Astrocyte (in vitro differentiated cells and primary cell): Measurements from ENCODE around the gene AATK.

ENCODE experiments used
- EZH2 ChIP-seq: IDR thresholded peaks from 2 replicates; pipeline ENCODE4 v1.6.1; 2012; ENCODE audit warnings: mild to moderate bottlenecking, low read length, inconsistent platforms; ENCODE audit not compliant: insufficient read depth
- TF ChIP-seq, protein P1 (sequence below): IDR thresholded peaks from 2 replicates; pipeline ENCODE4 v1.5.1; 2011; ENCODE audit warnings: low read depth, mild to moderate bottlenecking, inconsistent platforms, low read length, moderate library complexity; ENCODE audit not compliant: insufficient read depth

DNA sequence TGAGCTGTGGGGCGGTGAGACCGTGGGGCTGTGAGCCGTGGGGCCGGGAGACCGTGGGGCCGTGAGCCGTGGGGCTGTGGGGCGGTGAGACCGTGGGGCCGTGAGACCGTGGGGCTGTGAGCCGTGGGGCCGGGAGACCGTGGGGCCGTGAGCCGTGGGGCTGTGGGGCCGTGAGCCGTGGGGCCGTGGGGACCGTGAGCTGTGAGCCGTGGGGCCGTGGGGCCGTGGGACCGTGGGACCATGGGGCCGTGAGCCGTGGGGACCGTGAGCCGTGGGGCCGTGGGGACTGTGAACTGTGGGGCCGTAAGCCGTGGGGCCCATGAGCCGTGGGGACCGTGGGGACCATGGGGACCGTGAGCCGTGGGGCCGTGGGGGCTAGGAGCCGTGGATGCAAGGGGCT is 25.3 kb downstream of the AATK start:
- no peak for TF ChIP-seq EZH2
- TF ChIP-seq, protein P1, sequence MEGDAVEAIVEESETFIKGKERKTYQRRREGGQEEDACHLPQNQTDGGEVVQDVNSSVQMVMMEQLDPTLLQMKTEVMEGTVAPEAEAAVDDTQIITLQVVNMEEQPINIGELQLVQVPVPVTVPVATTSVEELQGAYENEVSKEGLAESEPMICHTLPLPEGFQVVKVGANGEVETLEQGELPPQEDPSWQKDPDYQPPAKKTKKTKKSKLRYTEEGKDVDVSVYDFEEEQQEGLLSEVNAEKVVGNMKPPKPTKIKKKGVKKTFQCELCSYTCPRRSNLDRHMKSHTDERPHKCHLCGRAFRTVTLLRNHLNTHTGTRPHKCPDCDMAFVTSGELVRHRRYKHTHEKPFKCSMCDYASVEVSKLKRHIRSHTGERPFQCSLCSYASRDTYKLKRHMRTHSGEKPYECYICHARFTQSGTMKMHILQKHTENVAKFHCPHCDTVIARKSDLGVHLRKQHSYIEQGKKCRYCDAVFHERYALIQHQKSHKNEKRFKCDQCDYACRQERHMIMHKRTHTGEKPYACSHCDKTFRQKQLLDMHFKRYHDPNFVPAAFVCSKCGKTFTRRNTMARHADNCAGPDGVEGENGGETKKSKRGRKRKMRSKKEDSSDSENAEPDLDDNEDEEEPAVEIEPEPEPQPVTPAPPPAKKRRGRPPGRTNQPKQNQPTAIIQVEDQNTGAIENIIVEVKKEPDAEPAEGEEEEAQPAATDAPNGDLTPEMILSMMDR: no peak
